ENCODE results near the gene F8A3. TPM values are rescaled to one million over a fixed set of nuclear protein-coding genes. Genes with fewer than 3 reads are reported as not detected.
"Not testable (repeated sequence)": the region's sequence is repeated elsewhere in the genome, so short reads cannot be mapped to it uniquely, and the experiment has no call there.

The F8A3 gene
- 5.2 TPM for total RNA-seq

- H3K27me3 ChIP-seq; intact Hi-C loops (cut with DNase I); H3K4me1 ChIP-seq; DNase-seq (ENCODE audit: extremely low spot score in 2 of 2); H3K36me3 ChIP-seq; H3K4me3 ChIP-seq; H3K27ac ChIP-seq; H3K9me3 ChIP-seq: not testable (repeated sequence)
Observed at GRCh38 chrX:155458471-155458870, at the start of gene F8A3. TSS of gene F8A3 (minus strand) at chrX:155458620. CDS start at chrX:155458600, 20 bp downstream.

- TF ChIP-seq, protein P1, sequence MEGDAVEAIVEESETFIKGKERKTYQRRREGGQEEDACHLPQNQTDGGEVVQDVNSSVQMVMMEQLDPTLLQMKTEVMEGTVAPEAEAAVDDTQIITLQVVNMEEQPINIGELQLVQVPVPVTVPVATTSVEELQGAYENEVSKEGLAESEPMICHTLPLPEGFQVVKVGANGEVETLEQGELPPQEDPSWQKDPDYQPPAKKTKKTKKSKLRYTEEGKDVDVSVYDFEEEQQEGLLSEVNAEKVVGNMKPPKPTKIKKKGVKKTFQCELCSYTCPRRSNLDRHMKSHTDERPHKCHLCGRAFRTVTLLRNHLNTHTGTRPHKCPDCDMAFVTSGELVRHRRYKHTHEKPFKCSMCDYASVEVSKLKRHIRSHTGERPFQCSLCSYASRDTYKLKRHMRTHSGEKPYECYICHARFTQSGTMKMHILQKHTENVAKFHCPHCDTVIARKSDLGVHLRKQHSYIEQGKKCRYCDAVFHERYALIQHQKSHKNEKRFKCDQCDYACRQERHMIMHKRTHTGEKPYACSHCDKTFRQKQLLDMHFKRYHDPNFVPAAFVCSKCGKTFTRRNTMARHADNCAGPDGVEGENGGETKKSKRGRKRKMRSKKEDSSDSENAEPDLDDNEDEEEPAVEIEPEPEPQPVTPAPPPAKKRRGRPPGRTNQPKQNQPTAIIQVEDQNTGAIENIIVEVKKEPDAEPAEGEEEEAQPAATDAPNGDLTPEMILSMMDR (IDR thresholded peaks at IDR 0.05): no peak
- TF ChIP-seq POLR2AphosphoS5 (IDR thresholded peaks at IDR 0.05; ENCODE audit: insufficient read depth in 1 of 2, low read depth in 1 of 2): no peak
- TF ChIP-seq POLR2A (IDR thresholded peaks at IDR 0.05): no peak
- no peak for DNase-seq (ENCODE audit: extremely low spot score in 2 of 2)
- no peak overlapping the region for H3K27ac ChIP-seq
- no peaks in the 10 kb centered on the region for H3K27me3 ChIP-seq
- no peaks in the 10 kb centered on the region for H3K4me1 ChIP-seq
- intact Hi-C loops (cut with DNase I): no loop called here
- H3K36me3 ChIP-seq: no peaks in the 10 kb centered on the region
- H3K9me3 ChIP-seq: no peaks in the 10 kb centered on the region
- H3K4me3 ChIP-seq: no peak overlapping the region
Observed at GRCh38 chrX:155505296-155505695, 46.9 kb upstream of the F8A3 start.

GRCh38 chrX:155495134-155495533, 36.7 kb upstream of the F8A3 start:
- H3K4me3 ChIP-seq: not testable (repeated sequence)

GRCh38 chrX:155491421-155491820, 33.0 kb upstream of the F8A3 start:
- H3K27ac ChIP-seq; H3K4me1 ChIP-seq; H3K9me3 ChIP-seq; DNase-seq (ENCODE audit: extremely low spot score in 2 of 2); H3K4me3 ChIP-seq; H3K36me3 ChIP-seq; H3K27me3 ChIP-seq; intact Hi-C loops (cut with DNase I): not testable (repeated sequence)

More at GRCh38 chrX:155495134-155495533, 36.7 kb upstream of the F8A3 start:
- H3K27ac ChIP-seq; H3K36me3 ChIP-seq; H3K9me3 ChIP-seq; H3K4me1 ChIP-seq; intact Hi-C loops (cut with DNase I); DNase-seq (ENCODE audit: extremely low spot score in 2 of 2); H3K27me3 ChIP-seq: not testable (repeated sequence)

DNA sequence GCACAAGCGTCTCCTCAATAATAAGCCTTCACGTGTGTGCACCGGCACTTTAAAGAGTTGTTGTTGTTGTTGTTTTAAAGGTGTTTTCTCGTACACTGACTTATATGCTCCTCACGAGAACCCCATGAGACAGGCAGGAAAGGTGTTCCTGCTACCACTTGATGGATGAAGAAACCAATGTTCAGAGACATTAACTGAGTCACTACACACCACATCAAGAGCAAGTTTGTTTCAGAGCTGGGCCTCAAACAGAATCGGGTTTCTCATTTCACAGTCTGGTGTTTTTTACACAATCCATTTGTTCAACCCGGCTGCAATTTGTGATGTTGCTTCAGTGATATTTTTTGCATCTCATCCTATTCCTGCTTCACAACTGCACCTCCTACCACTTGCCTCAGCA, 18.7 kb upstream of the F8A3 start:
- DNase-seq (ENCODE audit: extremely low spot score in 2 of 2); H3K9me3 ChIP-seq; H3K36me3 ChIP-seq; H3K4me1 ChIP-seq; H3K27ac ChIP-seq; H3K4me3 ChIP-seq; H3K27me3 ChIP-seq; intact Hi-C loops (cut with DNase I): not testable (repeated sequence)

GRCh38 chrX:155466269-155466938, 8.0 kb upstream of the F8A3 start:
- H3K4me3 ChIP-seq; H3K27me3 ChIP-seq; H3K4me1 ChIP-seq; H3K27ac ChIP-seq; H3K9me3 ChIP-seq; H3K36me3 ChIP-seq; DNase-seq (ENCODE audit: extremely low spot score in 2 of 2); intact Hi-C loops (cut with DNase I): not testable (repeated sequence)

- H3K36me3 ChIP-seq; H3K27me3 ChIP-seq; DNase-seq (ENCODE audit: extremely low spot score in 2 of 2); H3K27ac ChIP-seq; H3K4me1 ChIP-seq; intact Hi-C loops (cut with DNase I); H3K9me3 ChIP-seq; H3K4me3 ChIP-seq: not testable (repeated sequence)
Observed at GRCh38 chrX:155460501-155460900, 2.1 kb upstream of the F8A3 start.

DNA sequence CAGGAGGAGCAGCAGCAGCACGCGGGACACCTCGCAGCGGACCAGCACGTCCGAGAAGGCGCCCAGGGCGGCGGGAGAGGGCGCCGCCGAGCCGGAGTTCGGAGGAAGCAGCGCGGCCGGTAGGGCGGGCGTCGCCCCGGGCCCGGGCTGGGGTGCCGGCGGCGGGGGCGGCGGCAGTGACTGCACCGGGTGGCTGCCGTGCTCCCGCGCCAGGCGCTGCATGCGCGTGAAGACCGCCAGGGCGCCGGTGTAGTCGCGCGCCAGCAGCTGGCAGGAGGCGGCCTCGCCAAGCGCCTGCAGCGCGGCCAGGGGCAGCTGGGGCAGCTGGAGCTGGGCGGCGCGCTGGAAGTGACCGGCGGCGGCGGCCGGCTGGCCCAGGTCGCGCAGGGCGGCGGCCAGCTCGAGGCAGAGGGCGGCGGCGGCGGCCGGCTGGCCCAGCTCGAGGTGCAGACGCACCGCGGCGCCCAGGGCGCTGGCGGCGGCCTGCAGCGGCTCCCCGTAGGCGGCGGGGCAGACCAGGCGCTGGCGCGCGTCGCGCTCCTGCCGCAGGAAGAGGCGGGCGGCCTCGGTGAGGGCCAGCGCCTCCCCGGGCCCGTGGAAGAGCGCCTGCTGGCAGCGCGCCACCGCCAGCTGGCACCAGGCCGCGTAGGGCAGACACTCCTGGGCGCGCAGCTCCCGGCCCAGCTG, 516 bp downstream of the F8A3 start:
- H3K4me1 ChIP-seq; intact Hi-C loops (cut with DNase I); DNase-seq (ENCODE audit: extremely low spot score in 2 of 2); H3K9me3 ChIP-seq; H3K27me3 ChIP-seq; H3K4me3 ChIP-seq; H3K36me3 ChIP-seq; H3K27ac ChIP-seq: not testable (repeated sequence)

GRCh38 chrX:155441097-155441496, 17.3 kb downstream of the F8A3 start:
- Histone ChIP-seq H3K4me1 (no peaks in the 10 kb centered on the region), H3K4me3 (no peak overlapping the region), H3K36me3 (no peaks in the 10 kb centered on the region), H3K27me3 (no peaks in the 10 kb centered on the region), H3K9me3 (no peaks in the 10 kb centered on the region), H3K27ac (no peak overlapping the region)
- no peak for DNase-seq (ENCODE audit: extremely low spot score in 2 of 2)
- TF ChIP-seq POLR2AphosphoS5 (IDR thresholded peaks at IDR 0.05; ENCODE audit: insufficient read depth in 1 of 2, low read depth in 1 of 2): no peak
- TF ChIP-seq, protein P1 (IDR thresholded peaks at IDR 0.05): no peak
- no peak for TF ChIP-seq POLR2A (IDR thresholded peaks at IDR 0.05)
- intact Hi-C loops (cut with DNase I): no loop called here
